NCI-H345 treated with DMSO at 0.1 percent for 48 hours (cell line): ENCODE results near the gene DACH1.
"Not testable (repeated sequence)": the region's sequence is repeated elsewhere in the genome, so short reads cannot be mapped to it uniquely, and the experiment has no call there.

Source experiments
- DNase-seq: peaks from one replicate; lab custom pipeline; 2025; ENCODE audit not compliant: unreplicated experiment; lab: John Stamatoyannopoulos, UW

The DACH1 gene

DNA sequence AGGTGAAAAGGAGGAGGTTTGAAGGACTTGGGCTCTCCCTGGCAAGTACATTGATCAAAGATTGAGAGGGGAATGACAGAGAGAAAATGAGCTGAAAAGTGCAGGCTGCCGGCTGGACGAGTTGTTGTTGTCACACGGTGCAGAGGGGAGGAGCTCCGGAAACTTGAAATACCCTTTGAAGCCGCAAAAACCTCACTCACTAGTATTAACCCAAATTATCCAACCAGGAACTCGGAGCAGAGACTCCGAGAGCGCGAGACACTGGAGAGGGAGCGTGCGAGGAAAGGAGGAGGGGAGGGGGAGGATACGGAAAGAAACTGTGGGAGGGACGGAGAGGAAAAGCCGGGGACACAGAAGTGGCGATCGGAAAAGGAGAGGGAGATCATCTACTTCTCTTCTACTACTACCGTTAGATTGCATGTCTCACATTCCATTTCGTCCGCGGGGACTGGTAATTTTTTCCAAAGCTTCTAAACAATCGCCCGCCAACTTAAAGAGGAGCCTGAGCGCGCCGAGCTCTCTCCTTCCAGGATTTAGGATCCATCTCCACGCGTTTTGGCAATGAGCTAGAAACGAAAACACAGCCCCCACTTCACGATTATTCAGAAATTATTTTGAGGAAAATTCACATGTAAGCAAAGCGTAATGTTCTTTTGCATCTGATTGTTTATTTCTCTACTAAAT is at the start of gene DACH1:
Gene DACH1, minus strand, starts transcription at position 74 of the 684 bp plus-strand sequence.
- DNase-seq: peak; percentile 46

DNA sequence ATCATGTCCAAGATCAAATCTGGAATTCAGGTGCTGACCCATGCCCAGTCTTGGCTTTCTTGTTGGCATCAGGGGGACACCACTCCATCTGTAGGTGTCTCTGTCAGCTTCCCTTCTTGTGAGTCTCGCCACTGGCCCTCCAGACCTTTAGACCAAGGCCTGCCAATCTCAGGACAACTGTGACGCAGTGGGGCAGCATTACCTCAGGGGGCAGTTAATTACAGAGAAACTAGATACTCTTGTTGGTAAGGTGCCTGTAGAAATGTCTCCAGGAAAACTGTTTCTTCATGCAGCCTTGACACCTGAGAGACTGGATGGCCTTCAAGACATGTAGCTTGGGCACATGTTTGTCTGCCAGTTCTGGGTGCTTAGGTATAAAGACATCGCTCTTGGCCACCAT is 46.7 kb upstream of the DACH1 start:
- no peak for DNase-seq

DNA sequence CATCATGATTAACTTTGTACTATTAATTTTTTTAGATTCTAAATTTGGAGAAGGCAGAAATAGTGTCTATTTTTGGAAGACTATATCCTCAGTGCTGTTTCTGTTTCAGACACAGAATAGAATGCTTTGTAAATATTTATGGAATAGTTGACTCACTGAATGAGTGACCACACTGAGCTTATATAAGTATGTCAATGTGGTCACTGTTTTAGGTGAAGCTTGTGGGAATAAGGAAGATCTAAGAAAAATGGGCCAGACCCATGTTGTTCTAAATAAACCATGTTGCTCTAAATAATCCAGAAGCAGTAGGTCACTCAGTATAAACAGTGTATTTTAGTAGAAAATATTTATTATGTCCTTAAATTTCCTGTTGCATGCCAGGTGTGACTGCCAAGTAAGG is 45.5 kb upstream of the DACH1 start:
- DNase-seq: no peak

DNA sequence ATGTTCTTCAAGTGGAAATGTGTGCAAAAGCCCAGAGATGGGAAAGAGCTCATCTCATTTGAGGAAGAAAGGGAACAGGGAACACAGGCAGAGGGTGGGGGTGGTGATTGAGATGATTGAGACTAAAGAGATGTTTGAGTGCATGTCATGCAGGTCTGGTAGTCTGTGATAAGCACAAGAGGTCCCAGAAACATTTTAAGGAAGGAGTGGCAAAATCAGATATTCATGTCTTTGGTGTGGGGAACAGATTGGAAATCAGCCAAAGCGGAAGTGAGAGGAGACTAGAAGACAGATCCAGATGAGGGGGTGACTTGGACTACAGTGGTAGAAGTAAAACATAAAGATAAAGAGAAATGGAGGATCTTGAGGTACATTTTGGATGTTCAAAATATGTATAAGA is 39.4 kb upstream of the DACH1 start:
- DNase-seq: no peak

DNA sequence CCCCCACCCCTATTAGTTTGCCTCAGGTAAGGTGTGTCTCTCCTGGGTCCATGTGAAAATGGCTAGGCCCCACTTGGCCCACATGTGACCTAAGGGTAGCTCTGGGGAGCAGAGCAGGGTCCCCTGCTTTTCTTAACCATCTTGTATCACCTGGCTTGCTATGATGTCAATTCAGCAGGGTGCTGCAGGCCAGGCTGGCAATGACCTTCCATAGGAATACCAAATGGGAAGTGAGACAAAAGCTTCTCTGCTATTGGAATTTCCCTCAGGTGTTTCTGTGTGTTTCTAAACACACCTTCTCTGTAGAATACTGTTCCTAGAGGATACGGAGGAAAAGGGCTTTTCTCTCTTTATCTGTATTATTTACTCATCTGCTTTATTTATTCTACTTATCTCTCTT is 35.7 kb upstream of the DACH1 start:
- no peak for DNase-seq

DNA sequence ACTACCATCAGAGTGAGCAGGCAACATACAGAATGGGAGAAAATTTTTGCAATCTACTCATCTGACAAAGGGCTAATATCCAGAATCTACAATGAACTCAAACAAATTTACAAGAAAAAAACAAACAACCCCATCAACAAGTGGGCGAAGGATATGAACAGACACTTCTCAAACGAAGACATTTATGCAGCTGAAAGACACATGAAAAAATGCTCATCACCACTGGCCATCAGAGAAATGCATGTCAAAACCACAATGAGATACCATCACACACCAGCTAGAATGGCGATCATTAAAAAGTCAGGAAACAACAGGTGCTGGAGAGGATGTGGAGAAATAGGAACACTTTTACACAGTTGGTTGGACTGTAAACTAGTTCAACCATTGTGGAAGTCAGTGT is 26.5 kb upstream of the DACH1 start:
- not testable (repeated sequence) for DNase-seq

DNA sequence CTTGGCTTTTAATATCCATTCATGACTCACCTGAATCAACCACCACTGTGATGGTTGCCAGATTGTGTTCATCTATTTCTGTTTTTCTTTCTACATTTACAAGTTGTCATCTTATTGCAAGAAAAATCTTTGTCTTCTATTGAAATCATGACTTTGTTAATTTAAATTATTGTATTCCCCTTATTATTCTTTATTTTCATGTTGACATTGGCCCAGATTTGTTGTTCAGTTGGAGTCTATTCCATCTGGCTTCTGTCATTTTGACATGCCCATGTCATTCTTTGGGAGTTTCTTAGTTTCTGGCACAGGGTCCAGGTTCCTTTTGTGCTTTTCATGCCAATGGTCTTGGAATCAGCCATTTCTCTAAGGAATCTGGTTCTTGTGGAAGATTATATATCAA is 19.9 kb upstream of the DACH1 start:
- no peak for DNase-seq

DNA sequence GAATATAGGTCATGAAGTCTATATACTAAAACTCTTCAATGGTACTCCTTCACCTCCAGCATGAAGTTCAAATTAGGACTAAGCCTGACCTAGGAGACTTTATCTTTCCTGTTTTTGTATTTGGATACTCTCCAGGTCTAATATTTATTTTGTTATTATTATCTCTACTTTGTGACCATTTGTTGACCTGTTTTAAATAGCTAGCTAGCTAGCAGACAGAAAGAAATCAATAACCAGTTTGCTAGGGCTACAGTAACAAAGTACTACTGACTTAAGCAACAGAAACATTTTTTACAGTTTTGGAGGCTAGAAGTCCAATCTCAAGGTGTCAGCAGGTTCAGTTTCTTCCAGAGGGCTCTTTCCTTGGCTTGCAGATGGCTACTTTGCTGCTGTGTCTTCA is 15.1 kb upstream of the DACH1 start:
- no peak for DNase-seq

DNA sequence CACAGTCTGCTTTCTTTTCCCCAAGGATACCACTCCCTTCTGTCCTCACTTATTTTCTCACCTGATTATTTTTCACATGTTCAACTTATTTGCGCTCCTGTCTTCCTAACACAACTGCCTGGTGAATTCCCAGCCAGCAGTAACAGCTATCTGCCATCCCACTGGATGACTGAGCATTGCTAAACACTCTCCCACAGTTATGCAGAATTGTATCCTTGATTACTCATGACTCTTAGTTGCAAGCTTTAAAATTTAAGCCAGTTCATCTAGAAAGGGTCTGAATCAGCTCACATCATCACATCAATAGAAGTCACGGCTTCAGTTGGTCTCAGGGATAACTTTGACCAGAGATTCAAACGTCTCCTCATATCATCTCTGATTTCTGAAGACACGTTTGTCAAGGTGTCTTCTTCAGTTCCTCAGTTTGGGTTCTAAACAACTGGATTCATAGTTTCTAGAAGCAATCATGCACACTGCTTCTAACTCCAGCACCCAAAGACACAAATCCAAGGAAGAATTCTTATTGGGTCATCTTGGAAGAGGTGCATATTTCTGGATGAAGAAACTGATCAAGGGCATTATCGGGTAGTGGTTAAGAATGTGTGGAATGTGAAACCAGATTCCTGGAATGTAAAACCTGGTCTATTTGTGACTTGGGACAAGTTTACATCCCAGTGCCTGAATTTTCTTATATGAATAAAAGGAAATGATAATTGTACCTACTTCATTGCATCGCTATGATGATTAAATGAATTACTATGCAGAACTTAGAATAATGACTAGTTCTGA is 13.9 kb upstream of the DACH1 start:
- DNase-seq: no peak

DNA sequence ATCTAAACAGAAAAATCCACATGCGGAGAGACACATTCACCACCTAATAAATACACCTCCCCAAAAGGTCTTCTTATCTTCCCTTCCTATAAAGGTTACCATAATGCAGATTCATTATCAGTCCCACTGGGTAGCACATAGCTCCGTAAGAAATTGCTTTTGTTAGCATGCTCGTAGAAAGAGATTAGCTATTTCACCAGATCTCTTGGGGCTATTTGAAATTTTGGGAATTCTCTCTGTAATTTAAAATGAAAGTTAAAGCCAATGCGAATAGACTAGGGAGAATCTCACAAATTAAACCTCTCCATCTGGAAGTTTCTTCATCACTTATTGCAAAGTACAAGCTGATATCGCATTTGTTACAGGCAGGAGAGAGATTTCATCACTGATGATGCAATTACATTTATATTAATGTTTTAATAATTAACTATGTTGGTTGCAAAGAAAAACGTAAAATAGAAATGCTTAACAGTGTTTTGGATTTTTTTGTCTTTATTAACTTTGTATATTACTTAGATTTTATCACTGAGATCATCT is 12.9 kb upstream of the DACH1 start:
- no peak for DNase-seq

DNA sequence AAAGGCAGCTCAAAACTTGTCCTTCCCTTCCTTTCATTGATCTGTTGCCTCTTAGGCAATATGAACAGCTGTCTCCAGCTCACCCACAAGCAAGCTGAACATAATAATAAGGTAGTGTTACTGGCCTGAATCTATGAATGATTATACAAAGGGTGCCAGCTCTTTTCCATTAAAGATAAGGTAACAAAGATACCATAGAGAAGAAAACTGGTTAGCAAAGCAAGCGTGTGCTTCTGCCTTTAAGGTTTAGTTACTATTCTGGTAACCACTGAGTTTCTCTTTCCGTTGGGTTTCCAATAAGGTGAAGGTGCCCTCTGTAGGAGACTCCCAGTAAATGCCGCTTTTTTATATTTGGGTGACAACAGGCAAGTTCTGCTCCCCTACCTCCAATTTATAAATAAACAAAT is 12.1 kb upstream of the DACH1 start:
- peak; percentile 93 for DNase-seq

DNA sequence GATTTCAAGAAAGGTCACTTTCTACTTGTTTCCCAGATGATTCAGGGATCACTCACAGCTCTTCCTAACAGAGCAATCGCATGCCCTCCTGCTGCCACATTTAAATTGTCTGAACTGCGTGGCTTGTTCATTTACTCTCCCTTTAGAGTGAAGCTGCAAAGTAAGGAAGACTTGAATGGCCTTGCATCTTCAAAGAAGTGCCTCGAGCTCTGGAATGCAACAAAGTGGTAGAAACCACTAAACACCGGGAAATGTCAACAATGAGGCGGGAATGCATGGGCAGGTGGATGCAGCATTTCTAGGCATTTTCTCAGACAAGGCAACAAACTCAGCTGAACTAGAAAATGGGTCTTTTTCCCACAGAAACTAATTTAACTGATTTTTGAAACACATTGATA is 10.3 kb upstream of the DACH1 start:
- DNase-seq: no peak

DNA sequence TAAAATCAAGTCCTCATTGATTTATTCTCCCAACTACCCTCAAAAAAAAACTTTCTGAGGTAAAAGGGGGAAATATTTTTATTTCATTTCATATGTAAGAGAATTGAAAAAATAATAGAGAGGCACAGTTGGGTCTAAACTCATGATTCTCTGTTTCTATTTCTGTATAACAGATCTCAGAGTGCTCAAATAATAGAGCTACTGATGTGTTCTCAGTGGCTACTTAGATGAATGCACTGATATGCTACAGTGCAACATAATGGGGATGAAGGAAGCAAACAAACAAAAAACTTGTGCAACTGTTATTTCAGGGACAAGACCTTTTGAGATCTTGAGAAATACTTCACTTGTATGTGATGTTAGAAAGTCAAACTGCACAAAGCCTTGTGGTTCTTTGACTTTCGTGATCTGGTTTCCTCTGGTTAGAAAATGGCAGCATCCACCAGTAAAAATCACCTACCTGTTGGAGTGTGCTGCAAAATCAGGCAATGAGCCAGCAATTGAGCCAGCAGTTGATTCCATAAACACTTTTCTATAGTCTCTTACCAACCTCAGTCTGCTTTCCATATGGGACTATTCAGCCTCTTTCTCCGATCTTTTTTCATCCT is 9.7 kb upstream of the DACH1 start:
- DNase-seq: peak; percentile 68

DNA sequence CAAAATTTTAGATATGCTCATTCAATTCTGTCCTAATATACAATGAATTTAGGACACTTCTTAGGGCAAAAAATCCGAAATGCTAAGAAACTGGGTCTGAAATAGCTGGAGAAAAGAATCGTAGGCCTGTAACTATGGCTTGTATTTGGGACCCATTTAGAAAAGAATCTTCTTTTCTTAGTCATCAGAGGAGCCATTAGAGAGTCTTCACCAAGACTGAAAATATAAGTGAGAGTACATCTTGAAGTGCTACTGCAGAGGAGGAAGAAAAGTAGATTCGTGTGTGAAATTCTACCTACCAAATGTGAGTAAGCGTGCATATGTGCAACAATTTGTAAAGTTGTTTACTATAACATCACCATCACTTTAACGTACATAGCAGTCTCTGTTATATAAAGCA is 8.8 kb upstream of the DACH1 start:
- no peak for DNase-seq

DNA sequence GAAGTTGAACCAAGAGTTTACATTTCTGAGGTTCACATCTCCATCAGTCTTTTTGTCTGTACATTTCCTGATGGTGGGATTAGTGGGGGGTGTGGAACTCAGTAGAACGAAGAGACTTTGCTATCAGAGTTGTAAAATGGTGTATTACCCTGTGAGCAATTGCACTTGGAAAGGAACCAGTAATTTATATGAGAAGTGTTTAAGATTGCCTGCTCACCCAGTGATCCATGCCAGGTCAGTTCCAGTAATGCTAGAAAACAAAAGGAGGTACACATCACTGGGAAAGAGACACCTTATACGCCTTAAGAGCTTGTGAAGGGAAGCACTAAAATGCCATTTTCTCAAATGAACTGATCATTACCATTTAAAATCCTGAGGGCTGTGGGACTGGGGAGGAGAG is 7.5 kb upstream of the DACH1 start:
- DNase-seq: peak; percentile 69

DNA sequence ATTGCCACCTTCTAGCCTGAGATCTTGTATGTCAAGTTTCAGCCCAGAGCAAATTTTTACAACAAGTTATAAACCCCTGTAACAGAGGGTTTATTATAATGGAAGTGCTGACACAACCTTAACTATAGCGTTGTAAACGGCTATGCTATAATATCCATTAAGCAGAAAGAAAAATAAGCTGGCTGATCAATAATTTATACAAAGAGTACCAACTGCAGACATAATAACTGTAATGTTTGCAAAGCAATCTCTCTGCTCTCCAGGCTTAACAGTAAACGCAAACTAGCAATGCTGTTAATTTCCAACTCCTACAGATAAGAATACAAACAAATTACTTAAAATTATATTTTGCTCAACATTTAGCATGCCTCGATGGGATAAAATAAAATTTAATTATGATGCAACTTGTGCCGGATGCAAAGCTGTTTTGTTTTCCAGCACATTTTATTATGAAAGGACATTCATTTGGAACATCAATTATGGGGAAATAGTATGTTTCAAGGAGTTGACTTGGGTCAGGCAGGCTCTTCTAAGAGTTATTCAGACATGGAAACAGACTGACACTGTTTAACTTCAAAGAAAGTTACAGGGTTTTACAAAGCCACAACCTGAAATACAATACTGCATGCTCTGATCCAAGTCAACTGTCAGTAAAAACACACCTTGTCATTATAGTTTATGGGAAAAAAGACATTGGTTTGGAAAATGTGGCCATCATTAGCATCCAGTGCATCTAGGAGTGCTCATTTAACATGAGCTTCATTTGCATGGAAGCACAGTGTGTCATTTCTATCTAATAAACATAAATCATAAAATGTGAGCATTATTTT is 6.6 kb upstream of the DACH1 start:
- DNase-seq: peak; percentile 12

DNA sequence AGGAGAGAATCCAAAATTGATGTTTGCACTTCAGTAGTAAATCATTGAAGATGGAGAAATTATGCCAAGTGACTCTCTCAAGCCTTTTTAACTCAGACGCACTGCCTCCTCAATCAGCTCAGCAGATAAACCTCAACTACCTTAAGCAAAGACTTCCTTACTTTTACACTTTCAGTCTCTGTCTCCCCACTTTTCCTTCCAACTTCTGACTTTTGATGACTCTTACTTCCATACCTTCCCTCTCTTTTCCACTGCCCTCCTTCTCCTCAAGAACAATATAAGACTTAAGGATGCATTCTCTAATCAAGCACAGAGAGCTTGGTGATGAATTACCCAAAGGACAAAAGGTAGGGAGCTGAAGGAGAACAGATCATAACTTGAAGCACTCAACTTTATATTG is 4.8 kb upstream of the DACH1 start:
- DNase-seq: no peak

DNA sequence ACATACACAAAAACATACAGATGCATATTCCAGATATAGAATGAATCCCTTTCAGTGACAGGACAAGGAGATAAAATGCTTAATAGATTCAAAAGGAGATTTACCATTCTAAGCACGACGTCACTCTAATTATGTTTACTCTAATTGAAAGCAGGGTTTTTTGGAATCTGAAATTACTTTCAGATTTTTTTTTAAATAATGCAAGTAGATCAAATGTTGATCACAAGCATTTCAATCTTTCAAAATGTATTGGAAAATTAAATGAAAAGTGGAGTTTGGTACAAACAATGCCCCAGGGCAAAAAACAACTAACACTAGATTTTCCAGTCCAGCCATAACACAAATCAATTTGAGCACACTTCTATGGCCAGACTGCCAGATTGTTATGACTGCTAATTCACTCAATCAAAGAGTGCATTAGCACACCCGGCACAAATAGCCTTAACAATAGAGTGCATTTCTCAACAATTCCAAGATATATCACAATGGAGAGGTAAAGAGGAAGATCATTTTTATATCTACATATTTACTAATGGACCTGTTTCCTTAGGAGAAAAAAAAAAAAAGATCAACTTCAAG is 4.3 kb upstream of the DACH1 start:
- DNase-seq: no peak

DNA sequence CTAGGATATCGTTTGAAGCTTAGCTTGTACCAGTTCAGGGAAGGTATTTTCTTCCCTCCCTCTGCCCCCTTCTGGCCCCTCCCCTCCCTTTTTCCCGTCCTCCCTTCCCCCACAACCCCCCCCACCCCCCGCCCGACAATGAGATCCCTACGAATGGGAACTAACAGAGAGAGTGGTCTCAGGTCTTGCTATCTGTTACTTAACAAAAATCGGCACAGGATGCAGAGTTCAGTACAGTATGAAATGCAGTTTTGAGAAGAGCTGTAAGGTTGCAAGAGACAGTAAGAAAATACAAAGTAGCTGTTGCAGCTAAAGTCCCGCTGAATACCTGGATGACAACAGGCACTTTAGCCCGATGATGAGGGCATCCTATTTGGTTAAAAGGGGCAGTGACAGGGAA is 3.1 kb upstream of the DACH1 start:
- no peak for DNase-seq

DNA sequence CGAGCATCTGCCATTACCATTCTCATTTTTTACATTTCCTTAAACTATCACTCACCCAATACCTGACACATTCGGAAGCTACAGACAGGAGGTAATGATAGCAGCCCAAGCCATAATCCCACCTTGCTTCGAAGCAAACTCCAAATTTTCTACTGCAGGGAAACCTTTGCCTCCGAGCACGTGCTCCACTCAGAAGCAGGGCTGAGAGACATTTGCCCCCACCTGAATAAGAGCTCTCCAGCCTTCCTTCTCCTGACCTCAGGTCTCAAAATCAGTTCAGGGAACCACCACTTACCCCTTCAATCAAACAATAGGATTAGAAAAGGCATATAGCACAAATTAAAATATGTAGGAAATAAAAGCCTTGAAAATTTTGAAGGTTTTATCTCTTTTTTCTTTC is 2.3 kb upstream of the DACH1 start:
- DNase-seq: no peak
